HG02938 (cell line): Measurements from ENCODE around the gene DDX5.
"Not testable (repeated sequence)": the region's sequence is repeated elsewhere in the genome, so short reads cannot be mapped to it uniquely, and the experiment has no call there.

Experiments used
- ATAC-seq: cut with Tn5 transposase; IDR thresholded peaks from one replicate; pipeline ENCODE4 v1.9.1; 2021; ENCODE audit warnings: mild to moderate bottlenecking, moderate library complexity; ENCODE audit not compliant: unreplicated experiment

DDX5 gene

GRCh38 chr17:64494121-64494520 is 12.0 kb downstream of the DDX5 start:
- no peak for ATAC-seq

- ATAC-seq, result no peak
Observed at GRCh38 chr17:64492481-64493109, 13.5 kb downstream of the DDX5 start.

- ATAC-seq, result no peak
Observed at GRCh38 chr17:64491994-64492393, 14.1 kb downstream of the DDX5 start.

GRCh38 chr17:64491034-64491860 is 14.8 kb downstream of the DDX5 start:
- ATAC-seq, result no peak

GRCh38 chr17:64488301-64488700 is 17.8 kb downstream of the DDX5 start:
- ATAC-seq, result no peak

GRCh38 chr17:64484380-64484779 is 21.7 kb downstream of the DDX5 start:
- no peak for ATAC-seq

GRCh38 chr17:64480951-64481350 is 25.1 kb downstream of the DDX5 start:
- ATAC-seq, result no peak

- no peak for ATAC-seq
Observed at GRCh38 chr17:64477849-64478248, 28.2 kb downstream of the DDX5 start.

GRCh38 chr17:64472564-64472963 is 33.5 kb downstream of the DDX5 start:
- ATAC-seq, result no peak

GRCh38 chr17:64471440-64471839 is 34.6 kb downstream of the DDX5 start:
- no peak for ATAC-seq

GRCh38 chr17:64470625-64471024 is 35.5 kb downstream of the DDX5 start:
- no peak for ATAC-seq

- not testable (repeated sequence) for ATAC-seq
Observed at GRCh38 chr17:64466834-64467233, 39.3 kb downstream of the DDX5 start.

- ATAC-seq, result no peak
Observed at GRCh38 chr17:64466019-64466735, 39.9 kb downstream of the DDX5 start.

- ATAC-seq, result no peak
Observed at GRCh38 chr17:64461788-64462187, 44.3 kb downstream of the DDX5 start.

- no peak for ATAC-seq
Observed at GRCh38 chr17:64460955-64461354, 45.1 kb downstream of the DDX5 start.

GRCh38 chr17:64459818-64460217 is 46.3 kb downstream of the DDX5 start:
- not testable (repeated sequence) for ATAC-seq

- no peak for ATAC-seq
Observed at GRCh38 chr17:64459284-64459747, 46.8 kb downstream of the DDX5 start.

- ATAC-seq, result no peak
Observed at GRCh38 chr17:64458756-64459155, 47.3 kb downstream of the DDX5 start.

- no peak for ATAC-seq
Observed at GRCh38 chr17:64457156-64457555, 48.9 kb downstream of the DDX5 start.

- ATAC-seq, result no peak
Observed at GRCh38 chr17:64455993-64456885, 49.9 kb downstream of the DDX5 start.

- no peak for ATAC-seq
Observed at GRCh38 chr17:64449545-64449944, 56.5 kb downstream of the DDX5 start.
